HAP-1 (cell line): Measurements from ENCODE around the gene OR1D5.
"Not testable (repeated sequence)": the region's sequence is repeated elsewhere in the genome, so short reads cannot be mapped to it uniquely, and the experiment has no call there.

ENCODE experiments used
- DNase-seq, 2 experiments: peaks; one replicate each; pipeline ENCODE4 v3.0.0-alpha.2; 2016 to 2020; ENCODE audit warnings: low spot score in 2 of 2
- H3K27me3 ChIP-seq: fragments of 250-450 bp; sonication (Bioruptor Pico); 2 replicates; pipeline ENCODE4 v1.5.1; 2020; ENCODE audit warnings: low read depth, mild to moderate bottlenecking, moderate library complexity
- H3K36me3 ChIP-seq: fragments of 250-450 bp; sonication (Bioruptor Pico); replicated peaks from 2 replicates; pipeline ENCODE4 v1.5.1; 2020; ENCODE audit warnings: mild to moderate bottlenecking
- H3K4me1 ChIP-seq: fragments of 250-450 bp; sonication (Bioruptor Pico); 2 replicates; pipeline ENCODE4 v1.5.1; 2020; ENCODE audit warnings: mild to moderate bottlenecking
- H3K4me3 ChIP-seq: fragments of 250-450 bp; sonication (Bioruptor Pico); 2 replicates; pipeline ENCODE4 v1.5.1; 2020; ENCODE audit warnings: mild to moderate bottlenecking, moderate library complexity
- H3K9me3 ChIP-seq: fragments of 250-450 bp; sonication (Bioruptor Pico); 2 replicates; pipeline ENCODE4 v1.5.1; 2020; ENCODE audit warnings: mild to moderate bottlenecking, moderate library complexity
- in situ Hi-C: fragments of 300-500 bp; cut with MboI; formaldehyde crosslinking; loops from 3 replicates; pipeline ENCODE4 v1.14.3; 2020; ENCODE audit warnings: low sequenced_read_pairs, inconsistent platforms, mixed read lengths

Gene OR1D5

DNA sequence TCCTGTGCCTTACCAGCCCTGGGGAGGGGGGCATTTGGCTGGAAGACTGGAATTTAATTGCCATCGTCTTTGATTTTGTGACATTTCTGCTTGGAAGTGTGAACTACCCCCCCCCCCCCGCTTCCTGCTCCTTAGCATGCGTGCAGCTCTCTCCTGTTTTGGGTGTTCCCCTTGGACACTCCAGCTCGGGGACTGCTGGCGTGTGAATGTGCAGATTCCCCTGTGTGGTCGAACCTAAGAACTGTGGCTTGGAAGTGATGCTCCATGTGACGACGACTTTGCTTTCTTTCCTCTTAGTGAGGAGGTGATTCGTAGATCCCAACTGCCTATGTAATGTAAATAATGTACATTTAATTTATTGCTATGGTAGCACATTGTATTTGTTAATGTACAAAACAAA is 26.1 kb downstream of the OR1D5 start:
- Histone ChIP-seq H3K9me3 (no peaks in the 10 kb centered on the region), H3K4me3 (no peak overlapping the region)
- in situ Hi-C loops, result no loop called here

DNA sequence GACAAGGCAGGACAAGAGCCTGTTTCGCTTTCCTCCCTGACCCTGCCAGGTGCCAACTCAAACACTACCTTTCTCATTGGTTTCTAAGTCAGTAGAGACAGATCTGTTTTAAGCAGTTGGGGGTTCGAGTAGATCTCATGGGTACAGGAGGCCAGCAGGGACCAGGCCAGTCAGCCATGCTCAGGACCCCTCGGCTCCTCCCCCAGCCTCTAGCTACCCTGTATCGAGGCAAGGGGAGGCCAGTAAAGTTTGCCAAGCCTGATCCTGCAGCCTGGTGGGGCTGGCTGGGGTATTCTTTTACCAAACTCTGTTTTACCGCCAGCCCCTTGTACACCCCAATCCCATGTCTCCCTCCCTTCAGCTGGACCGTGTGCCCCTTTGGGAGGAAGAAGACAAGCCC is 26.6 kb downstream of the OR1D5 start:
- Histone ChIP-seq H3K4me1 (no peaks in the 10 kb centered on the region), H3K36me3 (no peaks in the 10 kb centered on the region), H3K9me3 (no peaks in the 10 kb centered on the region), H3K27me3 (no peaks in the 10 kb centered on the region), H3K4me3 (no peak overlapping the region)
- in situ Hi-C loops, result no loop called here
- DNase-seq, result no peak

More for the DNA sequence above, 26.1 kb downstream of the OR1D5 start:
- H3K4me1 ChIP-seq, result no peaks in the 10 kb centered on the region
- no peaks in the 10 kb centered on the region for H3K27me3 ChIP-seq
- no peaks in the 10 kb centered on the region for H3K36me3 ChIP-seq
- no peak for DNase-seq

DNA sequence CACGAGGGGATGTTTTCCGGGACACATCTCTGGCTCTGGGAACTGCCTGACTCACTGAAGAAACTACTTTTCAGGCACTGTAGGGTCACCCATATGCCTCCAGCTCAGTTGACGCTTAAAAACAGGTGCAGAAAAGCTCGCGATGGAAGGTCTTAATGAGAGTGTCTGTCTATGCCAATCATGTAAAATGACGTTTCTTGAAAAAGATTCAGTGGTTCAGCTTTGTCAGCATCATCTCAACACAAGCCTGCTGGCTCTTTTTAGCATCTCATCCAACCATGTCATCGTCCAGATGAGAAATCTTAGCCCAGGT is 27.5 kb downstream of the OR1D5 start:
- Histone ChIP-seq H3K4me3 (no peak overlapping the region), H3K36me3 (no peaks in the 10 kb centered on the region), H3K27me3 (no peaks in the 10 kb centered on the region), H3K9me3 (no peaks in the 10 kb centered on the region), H3K4me1 (no peaks in the 10 kb centered on the region)
- in situ Hi-C loops, result no loop called here
- no peak for DNase-seq

DNA sequence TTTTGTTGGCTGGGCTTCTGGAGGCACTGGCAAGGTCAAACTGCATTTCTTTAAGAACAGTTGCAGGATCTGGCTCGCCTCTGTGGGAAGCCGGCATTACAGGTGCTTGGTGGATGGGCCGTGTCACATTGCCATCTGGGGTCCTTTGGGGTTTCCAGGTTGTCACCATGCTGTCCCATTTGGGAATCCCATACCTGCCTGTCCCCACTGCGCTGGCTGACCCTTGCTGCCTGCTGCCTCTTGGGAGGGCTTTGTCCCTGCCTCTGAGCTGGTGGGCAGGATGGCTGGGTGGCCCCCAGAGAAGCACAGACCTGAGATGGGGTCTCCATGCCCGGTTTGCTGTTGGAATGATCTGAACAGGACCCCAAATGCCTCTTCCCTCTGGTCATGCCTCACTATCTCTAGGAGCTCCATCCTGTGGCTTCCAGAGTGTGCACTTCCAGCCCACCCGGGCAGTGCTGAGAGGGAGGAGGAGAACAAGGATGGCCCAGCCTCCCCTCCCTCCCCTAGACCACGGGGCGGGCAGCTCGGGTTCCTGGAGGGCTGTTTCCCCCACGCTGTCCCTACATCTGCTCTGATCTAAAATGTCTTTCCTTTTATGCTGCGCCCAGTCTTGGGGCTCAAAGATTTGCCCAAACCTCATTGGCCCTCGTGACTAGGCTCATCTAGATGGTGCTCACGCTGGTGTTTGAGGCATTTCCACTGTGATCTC is 28.0 kb downstream of the OR1D5 start:
- no peak overlapping the region for H3K4me3 ChIP-seq
- in situ Hi-C loops, result no loop called here
- H3K4me1 ChIP-seq, result no peaks in the 10 kb centered on the region
- no peaks in the 10 kb centered on the region; the same call in 1 of the 2 replicates for H3K36me3 ChIP-seq
- H3K27me3 ChIP-seq, result no peaks in the 10 kb centered on the region
- no peak for DNase-seq
- H3K9me3 ChIP-seq, result no peaks in the 10 kb centered on the region

DNA sequence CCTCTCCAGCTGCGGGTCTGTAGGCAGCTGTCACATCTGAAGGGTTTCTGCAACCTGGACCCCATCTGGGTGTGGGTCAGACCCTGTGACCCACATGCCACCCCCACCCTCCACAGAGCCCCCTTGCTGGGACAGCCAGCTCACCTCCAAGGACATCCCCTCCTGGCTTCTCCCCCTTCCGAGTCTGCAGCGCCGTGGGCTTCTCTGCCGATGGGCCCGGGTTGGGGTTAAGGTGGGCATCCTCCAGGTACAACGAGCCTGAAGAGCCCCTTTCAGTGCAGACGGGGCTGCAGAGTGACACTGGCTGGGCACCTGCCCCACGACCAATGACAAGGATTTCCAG is 28.9 kb downstream of the OR1D5 start:
- in situ Hi-C loops, result no loop called here
- DNase-seq, result no peak
- Histone ChIP-seq H3K4me1 (no peaks in the 10 kb centered on the region), H3K4me3 (no peak overlapping the region), H3K27me3 (no peaks in the 10 kb centered on the region), H3K9me3 (no peaks in the 10 kb centered on the region), H3K36me3 (no peaks in the 10 kb centered on the region; the same call in 1 of the 2 replicates)

DNA sequence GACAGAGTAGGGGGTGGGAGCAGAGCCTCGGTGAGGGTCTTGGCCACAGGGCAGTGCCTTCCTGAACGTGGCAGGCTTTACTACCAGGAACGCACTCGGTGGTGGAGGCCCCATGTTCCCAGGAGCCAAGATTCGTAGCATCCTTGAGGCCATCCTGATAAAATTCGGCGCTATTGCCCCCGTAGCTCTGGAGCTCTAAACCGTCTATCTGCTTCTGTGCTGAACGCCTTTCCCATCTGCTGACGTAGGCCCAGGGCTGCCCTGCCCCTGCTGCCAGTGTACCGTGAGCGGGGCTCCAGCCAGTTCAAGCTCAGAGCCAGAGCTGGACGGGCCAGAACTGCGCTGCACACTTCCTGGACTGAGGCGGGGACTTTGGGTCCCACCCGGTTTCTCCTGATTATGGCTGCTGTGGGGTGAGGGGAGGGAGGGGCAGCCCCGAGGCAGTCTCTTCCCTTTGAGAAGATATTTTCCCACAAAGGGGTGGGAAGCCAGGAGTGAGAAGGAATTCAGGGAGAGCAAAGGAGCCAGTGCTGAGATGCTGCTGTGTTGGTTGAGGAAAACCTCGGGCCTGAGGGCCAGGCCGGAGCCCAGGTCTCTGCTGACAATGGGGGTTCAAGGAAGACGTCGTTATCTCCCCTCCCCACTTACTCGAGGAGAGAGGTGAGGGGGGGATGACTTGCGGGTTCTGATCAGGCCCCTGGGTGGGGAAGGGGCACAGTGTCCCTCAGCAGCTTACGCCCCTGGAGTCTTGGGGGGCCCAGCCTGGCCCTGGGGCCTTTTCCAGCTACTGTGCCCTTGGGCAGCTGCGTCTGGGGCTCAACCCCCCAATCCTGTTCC is 29.4 kb downstream of the OR1D5 start:
- Histone ChIP-seq H3K9me3 (no peaks in the 10 kb centered on the region), H3K36me3 (no peaks in the 10 kb centered on the region; the same call in 1 of the 2 replicates), H3K4me1 (no peaks in the 10 kb centered on the region), H3K4me3 (no peak overlapping the region), H3K27me3 (no peaks in the 10 kb centered on the region)
- no peak for DNase-seq
- in situ Hi-C loops, result no loop called here

DNA sequence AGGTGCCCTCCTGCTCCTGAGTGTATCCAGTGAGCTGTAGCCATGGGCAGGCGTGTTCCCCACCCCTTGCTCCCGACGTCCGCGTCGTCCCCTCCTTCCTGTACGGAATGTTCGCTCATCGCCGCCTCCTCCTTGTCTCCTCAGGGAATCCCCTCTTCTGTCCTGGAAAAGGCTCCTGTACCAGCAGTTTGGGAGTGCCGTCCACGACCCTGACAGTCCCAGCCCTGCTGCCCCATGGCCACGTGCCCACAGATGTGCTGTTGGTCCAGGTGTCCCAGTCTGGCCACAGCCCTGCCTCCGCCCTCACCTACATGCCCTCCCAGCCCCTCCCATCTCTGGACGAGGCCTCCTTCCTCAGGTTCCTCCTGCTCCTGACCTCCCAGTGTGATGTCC is 30.2 kb downstream of the OR1D5 start:
- in situ Hi-C loops, result no loop called here
- no peaks in the 10 kb centered on the region for H3K4me1 ChIP-seq
- H3K9me3 ChIP-seq, result no peaks in the 10 kb centered on the region
- H3K4me3 ChIP-seq, result no peak overlapping the region
- no peaks in the 10 kb centered on the region; the same call in 1 of the 2 replicates for H3K36me3 ChIP-seq
- no peak for DNase-seq
- no peaks in the 10 kb centered on the region for H3K27me3 ChIP-seq

DNA sequence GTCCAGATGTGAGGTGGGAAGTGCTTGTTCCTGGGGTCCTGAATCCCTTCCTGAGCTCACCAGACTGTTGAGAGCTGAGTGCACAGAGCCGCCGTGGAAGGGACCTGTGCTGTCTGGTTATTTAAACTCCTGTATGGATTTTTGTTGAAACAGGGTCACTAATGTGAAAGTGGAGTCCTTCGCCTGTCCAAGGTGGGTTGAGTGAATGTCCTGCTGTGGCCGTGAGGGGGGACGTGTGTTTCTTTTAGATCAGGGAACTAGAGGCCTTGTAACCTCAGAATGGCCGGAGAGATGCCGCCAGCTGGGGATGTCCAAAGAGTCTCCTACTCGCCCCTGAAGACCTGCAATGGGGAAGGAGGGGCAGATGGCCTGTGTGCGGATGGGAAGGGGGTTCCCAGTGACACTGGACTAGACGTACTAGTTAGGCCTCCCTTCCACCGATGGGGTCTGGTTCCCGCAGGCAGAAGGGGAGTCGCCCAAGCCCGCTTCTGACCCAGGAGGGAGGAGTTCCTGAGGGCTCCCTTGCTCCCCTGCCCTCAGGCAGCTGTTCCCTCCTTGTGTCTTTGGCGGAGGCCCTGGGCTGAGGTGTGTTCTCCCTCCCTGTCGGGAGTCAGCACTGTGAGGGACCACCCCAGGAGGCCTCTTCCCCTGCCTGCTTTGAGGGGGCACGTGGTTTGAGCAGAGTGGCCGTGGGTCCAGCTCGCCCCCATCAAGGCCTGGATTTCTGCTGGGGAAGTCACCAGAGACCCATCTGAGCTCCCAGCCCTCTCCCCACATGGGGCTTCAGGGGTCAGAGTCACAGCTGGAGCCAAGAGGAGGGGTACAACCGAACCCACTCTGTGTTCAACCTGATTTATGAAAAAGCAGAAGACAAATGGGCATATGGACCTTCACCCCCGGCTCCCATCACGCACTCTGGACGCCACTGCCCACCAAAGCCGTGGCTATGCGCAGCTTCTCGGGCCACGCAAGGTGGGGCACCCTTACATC is 30.9 kb downstream of the OR1D5 start:
- Histone ChIP-seq H3K4me3 (no peak overlapping the region), H3K36me3 (no peaks in the 10 kb centered on the region; the same call in 1 of the 2 replicates), H3K27me3 (no peaks in the 10 kb centered on the region), H3K4me1 (no peaks in the 10 kb centered on the region), H3K9me3 (no peaks in the 10 kb centered on the region)
- DNase-seq, result no peak
- in situ Hi-C loops, result no loop called here

DNA sequence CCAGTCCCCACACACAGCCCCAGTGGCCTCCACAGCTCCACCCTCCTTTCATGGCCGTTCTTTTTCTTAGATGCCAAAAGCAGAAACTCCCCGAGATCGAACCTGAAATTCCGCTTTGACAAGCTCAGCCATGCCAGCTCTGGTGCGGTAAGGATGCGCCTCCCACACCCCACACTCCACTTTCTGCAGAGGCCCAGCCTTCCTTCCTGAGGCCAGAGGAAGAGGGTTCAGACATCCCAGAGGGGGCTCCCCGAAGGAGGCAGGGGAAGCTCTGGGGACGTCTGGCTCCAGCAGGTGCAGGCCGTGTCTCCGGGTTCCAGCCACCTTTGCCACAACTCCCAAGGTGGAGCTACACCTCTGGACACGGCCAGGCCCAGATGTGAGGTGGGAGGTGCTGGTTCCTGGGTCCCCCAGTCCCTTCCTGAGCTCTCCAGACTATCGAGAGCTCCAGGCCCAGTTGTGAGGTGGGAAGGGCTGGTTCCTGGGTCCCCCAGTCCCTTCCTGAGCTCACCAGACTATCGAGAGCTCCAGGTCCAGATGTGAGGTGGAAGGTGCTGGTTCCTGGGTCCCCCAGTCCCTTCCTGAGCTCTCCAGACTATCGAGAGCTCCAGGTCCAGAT is 32.4 kb downstream of the OR1D5 start:
- in situ Hi-C loops, DNase-seq, H3K27me3 ChIP-seq, H3K36me3 ChIP-seq, H3K4me1 ChIP-seq, H3K4me3 ChIP-seq, H3K9me3 ChIP-seq: not testable (repeated sequence)

DNA sequence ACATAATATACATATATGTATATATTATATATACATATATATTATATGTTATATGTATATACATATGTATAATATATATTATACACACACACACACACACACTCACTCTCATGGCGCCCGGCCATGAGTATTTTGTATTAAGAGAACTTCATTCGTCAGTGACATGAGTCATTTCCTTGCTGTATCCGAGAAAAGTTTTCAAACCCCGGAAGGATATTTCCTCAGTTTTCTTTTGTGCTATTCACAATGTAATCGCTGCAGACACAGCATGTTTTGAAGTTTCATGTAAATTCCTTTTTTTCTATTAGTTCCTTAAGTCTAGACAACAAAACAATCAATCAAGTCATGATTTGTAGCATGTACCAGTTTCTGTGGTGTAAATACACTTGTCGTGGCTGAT is 33.3 kb downstream of the OR1D5 start:
- Histone ChIP-seq H3K4me3 (no peak overlapping the region), H3K9me3 (no peaks in the 10 kb centered on the region), H3K27me3 (no peaks in the 10 kb centered on the region), H3K36me3 (no peaks in the 10 kb centered on the region; the same call in 1 of the 2 replicates), H3K4me1 (no peaks in the 10 kb centered on the region)
- in situ Hi-C loops, result no loop called here
- no peak for DNase-seq

DNA sequence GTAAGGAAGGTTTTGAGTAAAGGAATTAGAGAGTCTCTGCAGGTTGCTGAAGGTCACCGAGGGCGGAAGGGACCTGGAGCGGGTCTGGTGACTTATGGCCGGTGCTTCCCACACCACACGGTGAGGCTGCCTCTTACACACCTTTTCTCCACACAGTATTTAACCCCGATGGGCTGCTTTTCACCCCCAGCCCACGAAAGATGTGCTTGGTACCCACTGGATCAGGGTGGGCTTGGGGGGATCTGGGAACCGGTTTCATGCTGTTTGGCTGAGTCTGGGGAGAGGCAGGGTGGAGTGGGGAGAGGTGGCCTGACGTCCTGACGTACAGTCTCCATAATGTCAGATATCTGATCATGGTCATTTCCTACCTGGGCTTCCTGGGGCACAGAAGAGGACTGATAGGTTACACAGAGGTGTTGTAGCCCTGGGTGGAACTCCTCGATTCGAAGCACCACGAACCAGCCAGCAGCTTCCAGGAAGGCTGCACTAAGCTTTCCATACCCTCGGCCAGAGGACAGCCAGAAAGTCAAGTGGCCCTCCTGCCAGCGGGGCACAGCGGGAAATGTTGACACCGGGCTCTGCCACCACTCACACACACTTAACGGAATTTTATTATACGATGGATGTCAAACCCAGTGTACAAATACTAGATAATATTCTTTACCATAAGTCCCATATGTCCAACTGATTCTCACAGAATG is 34.0 kb downstream of the OR1D5 start:
- Histone ChIP-seq H3K9me3 (no peaks in the 10 kb centered on the region), H3K4me3 (no peak overlapping the region), H3K4me1 (no peaks in the 10 kb centered on the region), H3K27me3 (no peaks in the 10 kb centered on the region), H3K36me3 (no peaks in the 10 kb centered on the region; the same call in 1 of the 2 replicates)
- in situ Hi-C loops, result no loop called here
- DNase-seq, result no peak

DNA sequence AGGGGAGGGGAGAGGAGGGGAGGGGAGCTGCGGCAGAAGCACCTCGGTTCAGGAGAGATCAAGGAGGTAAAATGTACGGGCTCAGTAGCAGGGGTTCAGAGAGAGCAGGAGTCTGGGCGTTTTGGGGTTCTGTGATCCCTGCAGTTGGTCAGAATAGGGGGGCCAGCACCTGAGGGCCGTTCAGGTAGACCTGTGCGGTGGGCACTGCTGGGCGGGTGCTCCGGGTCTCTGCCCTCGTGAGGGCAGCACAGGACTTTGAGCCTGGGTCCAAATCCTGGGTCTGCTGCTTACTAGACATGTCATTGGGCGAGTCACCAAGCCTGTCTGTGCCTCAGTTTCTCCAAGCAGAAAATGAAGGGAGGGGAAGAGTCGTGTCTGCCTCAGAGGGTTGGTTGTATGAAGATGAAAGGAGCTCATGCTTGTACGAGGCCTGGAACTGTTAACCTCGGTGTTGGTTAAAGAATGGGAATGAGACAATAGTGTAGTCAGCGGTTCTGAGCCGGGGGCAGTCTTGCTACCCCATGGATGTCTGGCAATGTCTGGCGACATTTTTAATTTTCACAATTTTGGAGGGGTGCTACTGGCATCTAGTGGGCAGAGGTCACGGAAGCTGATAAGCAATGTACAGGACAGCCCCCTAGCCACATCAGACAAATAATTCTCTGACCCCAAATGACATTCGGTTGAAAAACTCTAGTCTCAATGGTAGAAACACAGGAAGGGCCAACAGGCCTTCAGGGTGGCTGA is 35.4 kb downstream of the OR1D5 start:
- no peaks in the 10 kb centered on the region for H3K27me3 ChIP-seq
- H3K36me3 ChIP-seq, result no peaks in the 10 kb centered on the region; the same call in 1 of the 2 replicates
- H3K4me3 ChIP-seq, result no peak overlapping the region
- H3K9me3 ChIP-seq, result no peaks in the 10 kb centered on the region
- in situ Hi-C loops, result no loop called here
- no peak for DNase-seq
- H3K4me1 ChIP-seq, result no peaks in the 10 kb centered on the region
